IMR-90 (cell line): ENCODE measurements around the gene CD2. TPM values are rescaled to one million over a fixed set of nuclear protein-coding genes. Genes with fewer than 3 reads are reported as not detected.

ENCODE experiments used
- ATAC-seq: fragments of 200-7000 bp; cut with Tn5 transposase; 2 replicates; pipeline ENCODE4 v1.9.1; 2020; ENCODE audit warnings: low read depth, mild to moderate bottlenecking, moderate library complexity
- BruUV-seq: library from RNA; stranded (reverse); fragments of 400-500 nt; replicated peaks from 2 replicates; lab custom pipeline; 2021; lab: Mats Ljungman, UMichigan
- CTCF ChIA-PET: fragments of 300-600 bp; formaldehyde crosslinking; extraction: SDS; loops from one replicate; lab custom pipeline; 2021; ENCODE audit warnings: antibody characterized with exemption; lab: Yijun Ruan, JAX
- POLR2A ChIA-PET: fragments of 300-600 bp; sonication (Branson Sonifier 250); formaldehyde crosslinking; loops from one replicate; lab custom pipeline; 2022; ENCODE audit warnings: antibody characterized with exemption; ENCODE audit not compliant: unreplicated experiment; lab: Charles Lee
- DNase-seq: peaks from one replicate; pipeline ENCODE4 v3.0.0; 2013
- H2AFZ ChIP-seq: replicated peaks from 2 replicates; pipeline ENCODE3; 2013; ENCODE audit warnings: low read length, mild to moderate bottlenecking; ENCODE audit not compliant: poor library complexity
- H2AK5ac ChIP-seq: 2 replicates; pipeline ENCODE4 v1.6.1; 2013; ENCODE audit warnings: low read depth, low read length, inconsistent platforms
- H2AK9ac ChIP-seq: replicated peaks from 2 replicates; pipeline ENCODE3; 2013; ENCODE audit warnings: mild to moderate bottlenecking, low read depth, low read length, moderate library complexity; ENCODE audit not compliant: poor library complexity
- H2BK120ac ChIP-seq: 2 replicates; pipeline ENCODE4 v1.6.1; 2013; ENCODE audit warnings: low read depth, low read length, inconsistent platforms
- H2BK15ac ChIP-seq: 3 replicates; pipeline ENCODE4 v1.6.1; 2013; ENCODE audit warnings: low read depth, low read length, inconsistent platforms
- H2BK20ac ChIP-seq: 2 replicates; pipeline ENCODE4 v1.6.1; 2013; ENCODE audit warnings: low read depth, mild to moderate bottlenecking, inconsistent platforms, low read length, moderate library complexity
- H2BK5ac ChIP-seq: 2 replicates; pipeline ENCODE4 v1.6.1; 2013; ENCODE audit warnings: mild to moderate bottlenecking, low read depth, low read length, inconsistent platforms; ENCODE audit not compliant: poor library complexity, severe bottlenecking
- H3K14ac ChIP-seq: replicated peaks from 2 replicates; pipeline ENCODE4 v1.6.1; 2013; ENCODE audit warnings: low read depth, low read length, inconsistent platforms
- H3K18ac ChIP-seq: 2 replicates; pipeline ENCODE4 v1.6.1; 2013; ENCODE audit warnings: low read depth, low read length, control low read depth
- H3K23ac ChIP-seq: 2 replicates; pipeline ENCODE4 v1.6.1; 2013; ENCODE audit warnings: low read depth, low read length, inconsistent platforms
- H3K27ac ChIP-seq: 2 replicates; pipeline ENCODE4 v1.5.1; 2013; ENCODE audit warnings: mild to moderate bottlenecking, control low read depth, low read length; ENCODE audit not compliant: insufficient read depth
- H3K27me3 ChIP-seq: 2 replicates; pipeline ENCODE4 v1.6.1; 2013; ENCODE audit warnings: low read length; ENCODE audit not compliant: control insufficient read depth, insufficient read depth
- H3K36me3 ChIP-seq: 2 replicates; pipeline ENCODE4 v1.6.1; 2013; ENCODE audit warnings: low read length, mixed read lengths; ENCODE audit not compliant: control insufficient read depth, insufficient read depth
- H3K4ac ChIP-seq: 2 replicates; pipeline ENCODE4 v1.6.1; 2013; ENCODE audit warnings: low read depth, low read length, inconsistent platforms
- H3K4me1 ChIP-seq: 2 replicates; pipeline ENCODE4 v1.6.1; 2013; ENCODE audit warnings: low read length, mixed read lengths; ENCODE audit not compliant: control insufficient read depth, insufficient read depth
- H3K4me2 ChIP-seq: 2 replicates; pipeline ENCODE4 v1.6.1; 2013; ENCODE audit warnings: low read depth, mild to moderate bottlenecking, control low read depth, low read length, moderate library complexity
- H3K4me3 ChIP-seq: 2 replicates; pipeline ENCODE4 v1.5.1; 2013; ENCODE audit warnings: low read depth, mild to moderate bottlenecking, control low read depth, low read length, moderate library complexity; ENCODE audit not compliant: insufficient read depth
- H3K56ac ChIP-seq: 2 replicates; pipeline ENCODE4 v1.6.1; 2013; ENCODE audit warnings: low read length, inconsistent platforms; ENCODE audit not compliant: insufficient read depth; ENCODE audit errors: extremely low read depth
- H3K79me1 ChIP-seq, 2 experiments: 2 replicates each; pipeline ENCODE4 v1.6.1; 2013; ENCODE audit warnings: low read length in 2 of 2, inconsistent platforms in 1 of 2, low read depth in 1 of 2
- H3K9ac ChIP-seq: 2 replicates; pipeline ENCODE4 v1.6.1; 2013; ENCODE audit warnings: low read depth, low read length, control low read depth
- H3K9me1 ChIP-seq: 2 replicates; pipeline ENCODE4 v1.6.1; 2013; ENCODE audit warnings: low read length, inconsistent platforms; ENCODE audit not compliant: insufficient read depth
- H3K9me3 ChIP-seq: 2 replicates; pipeline ENCODE4 v1.6.1; 2013; ENCODE audit warnings: low read length; ENCODE audit not compliant: control insufficient read depth, insufficient read depth
- H4K20me1 ChIP-seq: 2 replicates; pipeline ENCODE4 v1.6.1; 2013; ENCODE audit warnings: low read length, inconsistent platforms; ENCODE audit not compliant: insufficient read depth
- H4K5ac ChIP-seq: 2 replicates; pipeline ENCODE4 v1.6.1; 2013; ENCODE audit warnings: mild to moderate bottlenecking, low read depth, low read length, control low read depth
- H4K8ac ChIP-seq, 2 experiments: 2 replicates each; pipeline ENCODE4 v1.6.1; 2013; ENCODE audit warnings: low read depth in 2 of 2, low read length in 2 of 2, control low read depth in 1 of 2, inconsistent platforms in 1 of 2
- H4K91ac ChIP-seq: 2 replicates; pipeline ENCODE4 v1.6.1; 2013; ENCODE audit warnings: low read depth, low read length, inconsistent platforms; ENCODE audit not compliant: insufficient read depth
- CEBPB ChIP-seq: IDR thresholded peaks from 2 replicates; pipeline ENCODE4 v1.6.1; 2012; ENCODE audit warnings: low read depth, low read length, improper control_type of control experiment
- ELK1 ChIP-seq: fragments of 150-350 bp; IDR thresholded peaks from 2 replicates; pipeline ENCODE4 v1.6.1; 2016; ENCODE audit warnings: low read depth, mild to moderate bottlenecking, low read length, moderate library complexity, borderline replicate concordance
- FOS ChIP-seq: fragments of 150-350 bp; IDR thresholded peaks from 2 replicates; pipeline ENCODE4 v1.6.1; 2016; ENCODE audit warnings: low read depth, low read length
- MAFK ChIP-seq: IDR thresholded peaks from 2 replicates; pipeline ENCODE4 v1.6.1; 2012; ENCODE audit warnings: low read depth, low read length, improper control_type of control experiment
- MAZ ChIP-seq: IDR thresholded peaks from 2 replicates; pipeline ENCODE4 v1.6.1; 2012; ENCODE audit warnings: low read depth, mild to moderate bottlenecking, low read length, improper control_type of control experiment, moderate library complexity, borderline replicate concordance
- MXI1 ChIP-seq: IDR thresholded peaks from 2 replicates; pipeline ENCODE4 v1.6.1; 2012; ENCODE audit warnings: low read depth, mild to moderate bottlenecking, low read length, moderate library complexity, borderline replicate concordance
- NFE2L2 ChIP-seq: fragments of 150-350 bp; IDR thresholded peaks from 2 replicates; pipeline ENCODE4 v1.6.1; 2016; ENCODE audit warnings: low read depth, mild to moderate bottlenecking, low read length
- POLR2A ChIP-seq: IDR thresholded peaks from 2 replicates; pipeline ENCODE4 v1.6.1; 2012; ENCODE audit warnings: mild to moderate bottlenecking, low read depth, low read length
- RCOR1 ChIP-seq: IDR thresholded peaks from 2 replicates; pipeline ENCODE4 v1.6.1; 2012; ENCODE audit warnings: mild to moderate bottlenecking, low read length, improper control_type of control experiment; ENCODE audit not compliant: insufficient replicate concordance
- RFX5 ChIP-seq: IDR thresholded peaks from 2 replicates; pipeline ENCODE4 v1.8.0; 2012; ENCODE audit warnings: low read depth, mild to moderate bottlenecking, low read length, moderate library complexity
- SMC3 ChIP-seq: fragments of 150-350 bp; IDR thresholded peaks from 2 replicates; pipeline ENCODE4 v1.6.1; 2016; ENCODE audit warnings: low read depth, mild to moderate bottlenecking, antibody characterized with exemption, low read length, moderate library complexity
- USF2 ChIP-seq: fragments of 150-350 bp; IDR thresholded peaks from 2 replicates; pipeline ENCODE4 v1.6.1; 2017; ENCODE audit warnings: mild to moderate bottlenecking, antibody characterized with exemption, low read length, low read depth
- WGBS, 2 experiments: methylation state at CpG; one replicate each; pipeline versions ENCODE4 v1.1.5 to v1.1.7; 2013; ENCODE audit warnings: missing lambda C conversion rate in 2 of 2; ENCODE audit not compliant: insufficient read length in 1 of 2; ENCODE audit errors: extremely low coverage in 2 of 2; 5-methylcytosine and 5-hydroxymethylcytosine counted together
- dilution Hi-C: fragments of 300-500 bp; cut with HindIII; formaldehyde crosslinking; loops from one replicate; pipeline ENCODE4 v1.14.3; 2018; ENCODE audit warnings: low sequenced_read_pairs; ENCODE audit not compliant: unreplicated experiment
- in situ Hi-C: fragments of 300-500 bp; cut with MboI; formaldehyde crosslinking; loops from 3 replicates; pipeline ENCODE4 v1.14.3; 2019; ENCODE audit warnings: low sequenced_read_pairs, inconsistent platforms, mixed read lengths
- intact Hi-C: fragments of 100-400 bp; cut with micrococcal nuclease; formaldehyde crosslinking; loops from 2 replicates; pipeline ENCODE4 v1.10.0; 2022
- polyA plus RNA-seq, 3 experiments: library from polyadenylated mRNA; depleted of rRNA; stranded (reverse); fragments of >200 nt; gene quantifications; 2 replicates each; pipeline ENCODE4 v1.2.3, GENCODE V29; 2012; ENCODE audit warnings: low replicate concordance in 1 of 3
- total RNA-seq: library from RNA; depleted of rRNA; stranded (reverse); fragments of >200 nt; gene quantifications from 2 replicates; pipeline ENCODE4 v1.2.3, GENCODE V29; 2012

Gene CD2
- total and polyA plus RNA-seq, 2 of the 4 experiments (the other 2 are of a cell fraction): not detected

- no peak overlapping the region for H2BK120ac ChIP-seq
- dilution Hi-C loops: no loop called here
- no peak overlapping the region for H4K91ac ChIP-seq
- intact Hi-C loops: no loop called here
- TF ChIP-seq RCOR1 (no peak), RFX5 (no peak), MXI1 (no peak), MAFK (no peak), ELK1 (no peak), SMC3 (no peak), NFE2L2 (no peak), POLR2A (no peak), CEBPB (no peak), MAZ (no peak), FOS (no peak), USF2 (no peak)
- no peak overlapping the region for H2AK9ac ChIP-seq
- in situ Hi-C loops: no loop called here
- no peak overlapping the region for H2BK20ac ChIP-seq
- no peak overlapping the region for H3K27ac ChIP-seq
- H4K5ac ChIP-seq: no peak overlapping the region
- H4K20me1 ChIP-seq: no peaks in the 10 kb centered on the region
- H2AFZ ChIP-seq: no peak overlapping the region
- no peak overlapping the region for H2AK5ac ChIP-seq
- no peak overlapping the region for H3K4me3 ChIP-seq
- H3K4me2 ChIP-seq: no peak overlapping the region
- H3K4me1 ChIP-seq: no peaks in the 10 kb centered on the region
- no peaks in the 10 kb centered on the region for H3K36me3 ChIP-seq
- no peak overlapping the region for H3K18ac ChIP-seq
- ATAC-seq: no peak
- no peaks in the 10 kb centered on the region for H3K79me1 ChIP-seq
- H3K23ac ChIP-seq: no peak overlapping the region
- H3K4ac ChIP-seq: no peak overlapping the region
- no peak overlapping the region for H2BK15ac ChIP-seq
- DNase-seq: no peak
- no peaks in the 10 kb centered on the region for H3K27me3 ChIP-seq
- H4K8ac ChIP-seq: no peak overlapping the region
- H3K9me3 ChIP-seq: no peaks in the 10 kb centered on the region
- 54% methylated on average over 2 of the region's 8 CpGs; no CpG with 5 or more reads in 1 of the 2 experiments for WGBS, 2 experiments
- H3K9me1 ChIP-seq: no peaks in the 10 kb centered on the region
- no TSS peak for BruUV-seq
- H3K9ac ChIP-seq: no peak overlapping the region
- H2BK5ac ChIP-seq: no peak overlapping the region
- no peak overlapping the region for H3K14ac ChIP-seq
- ChIA-PET POLR2A (no interaction called here), CTCF (no interaction called here)
- H3K56ac ChIP-seq: no peak overlapping the region
Observed at GRCh38 chr1:116808200-116808847, 54.1 kb downstream of the CD2 start.
